NCI-H460 (cell line): ENCODE results near the gene TCL1B. TPM values are rescaled to one million over a fixed set of nuclear protein-coding genes. Genes with fewer than 3 reads are reported as not detected.
"Not testable (repeated sequence)": the region's sequence is repeated elsewhere in the genome, so short reads cannot be mapped to it uniquely, and the experiment has no call there.

Experiments used
- DNase-seq: peaks from one replicate; pipeline ENCODE4 v3.0.0-alpha.2; 2016; ENCODE audit warnings: low read depth; ENCODE audit errors: extremely low read depth
- total RNA-seq: library from RNA; depleted of rRNA; stranded (reverse); fragments of >200 nt; shearing (Covaris generic); gene quantifications from 2 replicates; pipeline ENCODE4 v1.2.3, GENCODE V29; 2014

The TCL1B gene
- total RNA-seq, 1 experiment from 2014 or later, result not detected

DNA sequence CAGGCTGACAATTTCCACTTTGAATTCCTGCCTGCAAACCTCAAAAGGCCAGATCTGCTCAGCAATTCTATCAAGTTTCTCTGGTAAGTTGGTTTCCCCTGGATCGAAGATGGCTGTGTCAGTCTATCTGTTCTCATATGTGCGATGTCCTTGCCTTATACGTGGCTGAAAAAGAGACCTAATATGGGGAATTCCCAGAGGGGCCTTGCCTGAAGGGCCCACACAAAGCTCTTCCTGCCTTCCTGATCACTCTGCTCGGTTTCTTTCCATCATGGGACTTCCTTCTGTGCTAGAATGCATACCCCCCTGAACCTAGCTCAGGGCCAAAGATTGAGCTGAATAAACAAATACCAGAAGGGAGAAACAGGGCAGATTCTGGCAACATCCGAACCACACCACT lies 13.2 kb downstream of the TCL1B start:
- DNase-seq, result no peak

DNA sequence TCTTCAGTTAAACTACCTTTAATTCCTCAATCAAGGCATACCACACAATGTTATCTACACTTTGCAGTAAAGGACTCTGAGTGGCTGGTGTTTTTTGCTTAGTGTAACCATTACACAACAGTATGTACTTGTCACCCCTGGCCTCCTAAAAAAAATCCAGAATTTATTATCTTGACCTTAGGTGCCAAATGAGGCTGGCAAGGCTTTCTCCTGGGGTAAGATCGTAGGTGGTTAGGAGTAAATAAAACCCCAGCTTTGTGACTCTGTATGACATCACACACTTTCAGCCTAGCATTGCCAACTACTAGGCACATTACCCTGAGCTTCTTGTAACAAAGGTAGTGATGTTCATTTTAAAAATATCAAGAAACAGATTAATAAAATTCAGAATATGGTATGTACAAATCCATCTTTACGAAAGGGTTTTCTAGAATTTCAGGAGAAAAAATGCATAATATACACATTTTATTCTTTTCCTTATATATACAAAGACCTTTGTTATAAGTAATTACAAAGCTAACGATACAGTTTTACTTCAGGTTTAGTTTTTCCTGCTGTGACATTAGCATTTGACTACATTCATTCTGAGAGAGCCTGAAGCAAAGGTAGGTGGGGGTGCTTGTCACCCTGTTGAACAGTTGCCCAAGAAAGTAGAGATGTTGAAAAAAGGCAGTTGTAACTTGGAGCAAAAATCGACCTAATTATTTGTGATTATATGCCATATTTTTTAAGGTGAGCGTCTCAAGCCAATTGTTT lies 14.2 kb downstream of the TCL1B start:
- no peak for DNase-seq

DNA sequence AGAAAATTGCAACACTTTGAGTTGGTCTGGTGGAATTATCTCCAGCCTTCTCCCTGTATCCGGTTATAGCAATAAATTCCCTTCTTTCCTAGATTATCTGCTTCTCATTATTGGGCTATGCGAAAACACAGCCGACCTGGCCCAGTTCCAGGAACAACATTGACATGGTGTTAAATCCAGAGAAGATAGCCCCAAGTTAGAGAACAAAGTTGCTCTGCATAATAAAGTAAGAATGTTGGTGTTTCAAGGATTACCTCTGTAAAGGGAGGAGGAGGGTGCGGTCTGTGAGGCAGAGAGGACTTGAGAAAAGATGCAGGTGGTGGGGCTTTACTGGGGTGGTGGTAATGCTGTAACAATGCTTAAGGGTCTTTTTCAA lies 15.6 kb downstream of the TCL1B start:
- no peak for DNase-seq

DNA sequence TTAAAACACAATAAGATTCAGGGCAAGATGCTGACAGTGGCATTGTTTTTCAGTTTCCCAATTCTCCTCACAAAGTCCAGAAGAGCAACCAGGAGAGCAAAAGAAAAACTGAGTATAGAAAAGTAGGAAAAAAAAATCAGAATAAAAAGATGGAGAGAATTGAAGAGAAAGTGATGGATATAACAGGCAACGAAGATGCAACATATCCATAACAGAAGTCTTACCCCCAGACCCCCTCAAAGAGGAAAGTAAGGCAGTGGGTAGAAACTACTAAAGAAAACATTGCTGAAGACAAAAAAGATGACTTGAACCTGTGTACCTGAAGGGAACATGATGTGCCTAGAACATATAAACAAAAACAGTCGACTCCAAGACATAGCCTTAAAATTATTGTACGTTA lies 17.1 kb downstream of the TCL1B start:
- DNase-seq, result no peak

DNA sequence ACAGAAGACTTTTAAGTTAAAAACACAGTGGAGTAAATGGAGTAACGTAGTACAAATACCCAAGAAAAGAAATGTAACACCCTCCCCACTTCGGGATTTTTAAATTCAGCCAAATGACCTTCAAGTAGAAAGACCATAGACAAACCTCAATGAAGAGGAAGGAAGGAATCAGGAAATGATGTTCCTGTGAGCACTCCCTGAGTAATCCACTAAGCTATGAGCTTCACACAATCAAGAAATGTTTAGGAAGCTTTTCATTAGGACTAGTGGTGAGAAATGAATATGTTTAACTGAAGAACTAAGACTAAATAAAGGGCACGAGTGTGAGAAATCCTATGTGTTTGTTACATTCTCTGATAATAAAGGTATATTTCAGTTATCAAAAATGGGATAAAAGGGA lies 17.6 kb downstream of the TCL1B start:
- DNase-seq, result no peak

DNA sequence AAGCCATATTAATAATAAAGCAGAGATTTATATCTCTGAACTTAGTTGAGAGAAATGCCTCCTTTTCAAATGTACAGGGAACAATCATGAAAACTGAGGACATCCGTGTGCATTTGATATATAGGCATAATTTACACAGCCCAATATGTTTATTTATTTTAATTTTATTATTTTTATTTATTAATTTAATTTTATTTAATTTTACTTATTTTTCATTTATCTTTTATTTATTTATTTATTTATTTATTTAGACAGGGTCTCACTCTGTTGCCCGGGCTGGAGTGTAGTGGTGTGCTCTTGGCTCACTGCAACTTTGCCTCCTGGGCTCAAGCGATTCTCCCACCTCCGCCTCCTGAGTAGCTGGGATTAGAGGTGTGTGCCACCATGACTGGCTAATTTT lies 19.3 kb downstream of the TCL1B start:
- no peak for DNase-seq

DNA sequence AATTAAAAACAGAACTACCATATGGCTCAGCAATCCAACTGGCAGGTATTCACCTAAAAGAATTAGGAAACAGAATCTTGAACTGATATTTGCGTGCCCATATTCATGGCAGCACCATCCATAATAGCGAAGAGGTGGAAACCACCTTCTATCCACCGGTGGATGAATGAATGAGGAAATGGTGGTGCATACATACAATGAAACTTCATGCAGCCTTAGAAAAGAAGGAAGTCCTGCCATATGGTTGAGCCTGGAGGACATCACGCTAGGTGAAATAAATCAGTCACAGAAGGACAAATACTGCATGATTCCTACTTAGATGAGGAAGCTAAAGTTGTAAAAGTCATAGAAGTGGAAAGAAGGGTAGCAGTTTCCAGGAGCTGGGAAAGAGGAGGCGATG lies 21.1 kb downstream of the TCL1B start:
- DNase-seq, result no peak

DNA sequence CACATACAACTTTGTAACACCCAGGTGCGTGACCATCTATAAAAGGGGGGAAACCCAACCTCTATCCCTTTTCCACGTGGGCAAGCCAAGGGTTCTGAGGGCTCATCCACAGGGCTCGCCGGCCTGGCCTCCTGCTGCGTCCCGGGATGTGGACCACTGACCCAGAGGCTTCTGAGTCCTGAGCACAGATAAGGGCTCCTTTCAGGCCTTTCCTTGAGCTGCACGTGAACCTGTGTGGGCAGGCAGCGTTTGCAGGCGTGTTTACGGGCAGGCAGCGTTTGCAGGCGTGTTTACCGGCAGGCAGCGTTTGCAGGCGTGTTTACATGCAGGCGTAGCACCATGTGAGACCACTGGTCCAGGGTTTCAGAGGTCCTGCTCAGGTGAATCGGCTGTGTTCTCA lies 23.9 kb downstream of the TCL1B start:
- DNase-seq, result no peak

DNA sequence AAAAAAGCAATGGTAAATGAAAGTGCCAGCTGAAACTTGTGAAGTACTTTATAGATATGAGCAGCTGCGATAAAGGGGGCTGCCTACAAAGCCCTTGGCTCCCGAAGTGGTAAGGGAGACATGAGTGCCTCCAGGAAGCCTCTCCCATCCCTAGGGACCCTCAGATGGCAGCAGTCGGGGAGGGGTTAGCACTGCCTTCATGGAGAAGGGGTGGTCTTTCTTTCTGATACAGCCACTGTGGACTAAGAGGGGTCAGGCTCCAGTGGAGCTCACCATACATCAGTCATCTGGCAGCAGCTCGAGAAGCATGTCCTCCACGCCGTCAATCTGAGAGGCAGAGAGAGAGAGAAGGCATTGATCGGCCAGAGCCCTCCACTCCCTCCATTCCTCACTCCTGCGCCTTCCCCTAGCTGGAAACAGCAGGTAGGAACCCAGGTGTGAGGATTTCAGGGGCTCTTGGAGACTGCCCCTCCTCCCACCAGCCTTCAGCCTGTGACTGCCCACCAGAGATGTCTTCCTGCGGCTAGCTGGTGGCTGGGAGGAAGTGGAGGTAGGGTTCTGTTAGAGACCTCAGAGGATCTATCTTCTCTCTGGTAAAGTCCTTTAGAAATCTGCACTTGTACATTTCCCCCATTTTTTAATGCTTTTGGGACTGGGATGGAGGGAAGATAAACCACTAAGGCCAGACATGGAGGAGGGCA lies 25.4 kb downstream of the TCL1B start:
- no peak for DNase-seq

DNA sequence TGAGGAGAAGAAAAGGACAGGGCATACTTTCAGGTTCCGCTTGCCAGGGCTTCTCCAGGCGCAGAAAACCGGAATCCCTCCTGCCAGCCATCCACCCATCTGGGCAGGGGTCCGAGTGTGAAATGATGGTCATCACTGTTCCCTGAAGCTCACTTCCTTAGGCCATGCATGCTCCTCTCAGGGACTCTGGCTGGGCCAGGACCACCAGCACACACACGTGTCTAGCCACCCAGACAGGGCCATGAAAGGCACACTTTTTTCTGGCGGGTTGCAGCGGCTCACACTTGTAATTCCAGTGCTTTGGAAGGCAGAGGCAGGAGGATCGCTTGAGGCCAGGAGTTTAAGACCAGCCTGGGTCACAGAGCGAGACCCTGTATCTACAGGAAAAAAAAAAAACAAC lies 26.2 kb downstream of the TCL1B start:
- no peak for DNase-seq

DNA sequence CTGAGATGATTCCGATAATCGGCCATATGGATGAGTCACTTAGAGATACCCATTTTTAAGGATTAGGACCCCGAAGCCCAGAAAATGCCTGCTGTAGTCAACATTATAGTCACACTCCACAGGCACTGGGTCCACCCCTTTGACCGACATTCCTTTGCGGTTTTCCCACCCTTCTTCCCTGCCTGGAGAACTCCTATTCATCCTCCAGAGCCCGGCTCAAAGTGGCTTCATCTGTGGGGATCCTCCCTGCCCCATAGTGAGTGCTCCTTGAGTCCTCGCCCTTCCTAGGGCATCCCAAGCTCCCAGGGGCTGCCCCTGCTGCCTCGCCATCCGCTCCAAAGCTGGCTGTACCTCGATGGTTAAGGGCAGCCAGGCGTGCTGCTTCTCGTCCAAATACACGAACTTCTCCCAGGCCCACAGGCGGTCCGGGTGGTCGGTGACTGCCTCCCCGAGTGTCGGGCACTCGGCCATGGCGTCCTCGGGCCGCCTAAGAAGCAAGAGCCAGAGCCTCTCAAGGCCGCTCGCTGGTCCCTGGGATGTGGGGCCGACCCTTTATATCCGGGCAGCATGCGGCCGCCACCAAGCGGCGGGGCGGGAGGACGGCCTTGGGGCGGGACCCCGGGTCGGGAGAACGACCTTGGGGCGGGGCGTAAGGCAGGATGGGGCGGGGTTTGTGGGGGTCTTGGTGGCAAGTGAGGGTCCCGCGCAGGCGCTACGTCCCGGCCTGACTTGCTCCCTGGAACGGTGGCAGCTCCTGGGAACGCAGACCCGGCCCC lies 27.6 kb downstream of the TCL1B start, which contains the start of gene TCL1A:
Gene TCL1A, minus strand, starts transcription at position 530 of the 776 bp plus-strand sequence. Its CDS starts 59 bp downstream, at position 471.
- DNase-seq, result no peak

DNA sequence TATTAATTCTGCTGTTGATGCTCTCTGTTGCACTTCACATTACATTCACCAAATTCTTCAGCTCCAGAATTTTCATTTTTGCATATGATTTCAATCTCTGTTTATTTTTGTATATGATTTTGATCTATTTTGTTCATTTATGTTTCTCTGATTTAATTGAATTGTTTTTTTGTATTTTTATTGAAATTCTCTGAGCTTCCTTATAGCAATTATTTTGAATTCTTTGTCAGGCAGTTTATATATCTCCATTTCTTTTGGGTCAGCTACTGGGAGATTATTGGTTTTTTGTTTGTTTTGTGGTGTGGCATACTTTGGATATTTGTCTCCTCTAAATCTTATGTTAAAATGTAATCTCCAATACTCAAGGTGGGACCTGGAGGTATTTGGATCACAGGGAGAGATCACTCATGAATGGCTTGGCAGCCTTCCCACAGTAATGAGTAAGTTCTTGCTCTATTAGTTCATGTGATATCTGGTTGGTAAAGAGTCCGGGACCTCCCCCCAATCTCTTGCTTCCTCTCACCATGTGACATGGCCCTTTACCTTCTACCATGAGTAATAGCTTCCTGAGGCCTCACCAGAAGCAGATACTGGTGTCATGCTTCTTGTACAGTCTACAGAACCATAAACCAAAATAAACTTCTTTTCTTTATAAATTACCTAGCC lies 36.4 kb downstream of the TCL1B start:
- no peak for DNase-seq

DNA sequence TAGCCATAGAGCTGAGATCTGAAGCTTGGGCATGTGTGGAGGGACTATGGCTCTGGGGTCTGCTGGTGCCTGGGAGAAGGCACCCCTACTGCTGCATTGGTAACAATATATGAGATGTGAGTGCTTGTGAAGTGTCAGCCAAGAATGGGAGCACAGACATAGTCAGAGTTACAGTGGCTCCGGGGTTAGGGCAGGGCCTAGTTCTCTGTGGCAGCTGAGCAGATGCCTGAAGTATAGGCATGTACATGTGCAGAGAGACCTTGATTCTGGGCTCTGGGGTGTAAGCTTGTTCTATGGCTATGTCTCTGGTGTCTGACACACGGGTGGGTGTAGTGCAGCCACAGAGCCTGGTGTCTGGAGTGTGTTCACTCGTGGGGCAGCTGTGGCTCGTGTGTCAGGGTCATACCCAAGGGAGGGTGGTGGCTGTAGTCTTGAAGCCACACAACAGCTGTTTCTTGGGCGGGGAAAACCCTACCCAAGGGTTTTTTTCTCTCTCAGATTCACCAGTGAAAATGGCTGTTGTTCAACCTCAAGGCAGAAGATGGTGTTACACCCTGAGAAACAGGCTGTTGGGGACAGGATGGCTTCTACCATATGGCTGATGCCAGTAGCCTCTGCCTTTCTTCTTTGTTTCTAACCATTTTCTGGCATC lies 39.6 kb downstream of the TCL1B start:
- no peak for DNase-seq

DNA sequence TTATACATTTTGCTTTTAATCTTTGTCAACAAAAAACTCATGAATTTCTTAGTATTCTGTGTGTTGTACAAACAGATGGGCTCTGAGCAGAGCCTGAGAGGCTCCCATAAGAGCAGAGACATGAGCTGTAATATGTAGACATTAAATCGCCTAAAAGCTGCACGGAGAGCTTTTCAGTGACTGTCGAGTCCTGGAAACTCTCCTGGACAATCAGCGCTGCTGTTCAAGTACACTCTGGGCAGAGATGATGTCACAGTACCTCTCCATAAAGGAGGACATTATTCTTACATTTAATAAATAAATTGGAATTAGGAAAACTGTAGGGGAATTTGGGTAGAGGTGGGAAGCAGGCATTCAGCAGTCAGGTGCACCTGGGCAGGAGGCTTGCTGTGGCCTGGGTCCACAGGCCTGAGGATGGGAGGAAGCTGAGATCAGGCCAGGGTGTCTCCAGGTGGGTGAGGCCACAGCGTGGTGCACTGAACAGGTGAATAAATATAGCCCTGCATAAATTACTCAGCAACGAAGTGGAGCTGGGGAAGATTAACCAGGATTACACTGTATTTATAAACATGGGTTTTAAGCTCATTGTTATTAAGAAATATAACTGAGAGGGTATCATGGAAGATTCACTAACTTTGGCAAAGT lies 41.0 kb downstream of the TCL1B start:
- DNase-seq, result no peak

DNA sequence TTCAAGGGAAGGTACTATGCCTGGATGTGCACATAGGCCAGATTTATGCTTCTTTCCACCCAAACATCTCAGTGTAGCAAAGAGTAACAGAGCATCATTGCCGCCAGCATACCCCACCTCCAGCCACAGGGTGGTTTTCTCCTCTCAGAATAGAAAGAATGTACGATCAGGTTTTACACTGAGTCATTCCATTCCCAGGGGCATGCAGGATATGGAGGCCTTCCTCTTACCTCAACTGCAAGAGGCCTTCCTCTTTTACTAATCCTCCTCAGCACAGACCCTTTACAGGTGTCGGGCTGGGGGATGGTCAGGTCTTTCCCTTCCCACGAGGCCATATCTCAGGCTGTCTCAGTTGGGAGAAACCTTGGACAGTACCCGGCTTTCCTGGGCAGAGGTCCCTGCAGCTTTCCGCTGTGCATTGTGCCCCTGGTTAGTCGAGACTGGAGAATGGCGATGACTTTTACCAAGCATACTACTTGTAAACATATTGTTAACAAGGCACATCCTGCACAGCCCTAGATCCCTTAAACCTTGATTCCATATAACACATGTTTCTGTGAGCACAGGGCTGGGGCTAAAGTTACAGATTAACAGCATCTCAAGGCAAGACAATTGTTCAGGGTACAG lies 43.3 kb downstream of the TCL1B start:
- not testable (repeated sequence) for DNase-seq

DNA sequence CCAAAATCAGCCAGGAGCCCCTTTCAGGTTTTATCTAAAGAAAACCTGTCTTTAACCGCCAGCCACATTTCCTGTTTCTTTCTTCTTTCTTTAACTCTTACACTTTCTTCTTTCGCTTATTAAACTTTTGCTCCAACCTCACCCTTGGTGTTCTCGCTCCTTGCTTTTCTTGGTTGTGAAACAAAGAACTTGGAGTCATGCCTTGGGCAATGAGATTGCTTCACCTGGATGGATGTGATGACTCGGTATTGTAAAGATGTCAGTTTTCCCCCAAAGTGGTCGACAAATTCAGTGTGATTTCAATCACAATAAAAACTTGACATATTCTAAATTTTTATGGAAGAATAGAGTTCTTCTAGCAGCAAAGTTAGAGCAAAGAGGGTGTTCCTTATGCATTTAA lies 43.9 kb downstream of the TCL1B start:
- no peak for DNase-seq

DNA sequence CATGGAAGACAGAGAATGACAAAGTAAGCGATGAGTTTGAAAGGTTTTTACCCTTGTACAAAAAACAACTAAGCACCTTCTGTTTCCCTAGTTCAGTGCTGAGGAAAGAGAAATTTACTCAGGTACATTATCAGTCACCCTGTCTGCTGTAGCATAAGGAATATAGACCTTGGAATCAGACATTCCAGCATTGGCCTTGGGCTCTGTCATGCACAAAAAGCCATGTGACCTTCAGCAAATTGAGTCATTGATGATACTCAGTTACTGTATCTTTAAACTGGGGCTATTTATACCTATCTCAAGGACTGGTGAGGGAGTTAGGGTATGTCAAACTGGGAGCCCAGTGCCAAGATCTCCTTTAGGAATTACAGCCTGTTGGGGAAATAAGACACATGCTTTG lies 47.0 kb downstream of the TCL1B start:
- DNase-seq, result no peak

DNA sequence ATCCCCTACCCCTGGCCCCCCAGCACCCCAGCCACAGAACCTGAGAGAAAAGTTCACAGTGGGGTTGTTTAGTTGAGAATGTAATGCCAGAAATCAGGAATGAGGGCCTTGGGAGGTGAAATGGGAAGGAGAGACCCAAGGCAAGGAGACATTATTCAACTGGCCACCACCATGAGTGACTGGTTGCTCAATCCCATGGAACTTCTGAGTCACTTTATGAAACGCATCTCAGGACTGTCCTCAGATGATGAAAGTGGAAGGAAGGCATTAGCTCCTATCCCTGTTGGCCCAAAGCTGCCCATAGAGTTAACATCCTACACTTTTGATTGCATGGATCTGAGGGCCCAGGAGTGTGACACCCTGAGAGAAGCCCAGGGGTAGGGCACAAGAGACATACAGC lies 53.1 kb downstream of the TCL1B start:
- DNase-seq, result no peak

DNA sequence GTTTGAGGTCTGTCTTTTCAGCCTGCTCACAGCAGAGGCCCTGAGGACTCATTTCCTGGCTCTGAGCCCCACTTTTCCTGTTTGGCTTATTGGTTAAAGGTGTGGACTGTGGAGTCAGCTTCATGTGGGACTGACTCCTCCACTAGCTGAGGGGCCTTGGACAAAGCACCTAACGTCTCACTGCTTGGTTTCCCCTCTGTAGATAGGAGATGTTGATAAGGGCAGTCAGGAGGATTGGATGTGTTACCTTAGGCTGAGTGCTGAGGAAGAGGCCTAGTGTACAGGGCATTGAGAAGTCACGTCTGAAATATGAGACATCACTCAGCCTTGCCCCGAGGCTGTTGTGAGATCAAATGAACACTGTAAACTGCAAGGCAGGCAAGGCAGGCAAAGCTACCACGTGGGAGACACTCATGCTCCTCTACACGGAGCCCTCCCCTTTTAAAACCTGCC lies 54.8 kb downstream of the TCL1B start:
- no peak for DNase-seq
